GM18909 (cell line): ENCODE measurements around the gene TAF11L3.
"Not testable (repeated sequence)": the region's sequence is repeated elsewhere in the genome, so short reads cannot be mapped to it uniquely, and the experiment has no call there.

Source experiments
- ATAC-seq: cut with Tn5 transposase; IDR thresholded peaks from one replicate; pipeline ENCODE4 v1.9.1; 2021; ENCODE audit warnings: mild to moderate bottlenecking; ENCODE audit not compliant: unreplicated experiment, poor library complexity

The TAF11L3 gene

DNA sequence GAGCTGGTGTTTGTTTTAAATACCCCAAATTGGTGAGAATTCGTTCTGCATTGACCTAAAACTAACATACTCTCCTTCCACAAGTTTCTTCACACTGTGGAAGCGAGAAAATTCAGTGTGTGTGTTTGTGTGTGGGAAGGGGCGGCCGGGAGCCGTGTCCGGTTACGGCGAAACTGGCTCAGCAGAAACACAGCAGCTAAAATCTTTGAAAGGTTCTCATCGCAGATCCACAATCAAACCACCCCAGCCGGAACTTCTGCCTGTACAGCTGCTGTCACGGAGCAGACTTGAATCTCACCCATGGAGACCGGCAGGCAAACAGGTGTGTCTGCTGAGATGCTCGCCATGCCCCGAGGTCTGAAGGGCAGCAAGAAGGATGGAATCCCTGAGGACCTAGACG, at the start of gene TAF11L3:
Gene TAF11L3, plus strand, starts transcription at position 301 of the 400 bp plus-strand sequence.
- not testable (repeated sequence) for ATAC-seq

GRCh38 chr5:17470064-17470463, 48.1 kb upstream of the TAF11L3 start:
- ATAC-seq: no peak

DNA sequence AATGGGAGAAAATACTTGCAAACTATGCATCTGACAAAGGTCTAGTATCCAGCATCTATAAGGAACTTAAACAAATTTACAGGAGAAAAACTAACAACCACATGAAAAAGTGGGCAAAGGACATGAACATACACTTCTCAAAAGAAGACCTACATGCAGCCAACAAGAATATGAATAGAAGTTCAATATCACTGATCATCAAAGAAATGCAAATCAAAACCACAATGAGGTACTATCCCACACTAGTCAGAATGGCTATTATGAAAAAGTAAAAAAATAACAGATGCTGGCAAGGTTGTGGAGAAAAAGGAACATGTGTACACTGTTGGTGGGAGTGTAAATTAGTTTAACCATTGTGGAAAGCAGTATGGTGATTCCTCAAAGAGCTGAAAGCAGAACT, 43.1 kb upstream of the TAF11L3 start:
- ATAC-seq: not testable (repeated sequence)

GRCh38 chr5:17477043-17477442, 41.1 kb upstream of the TAF11L3 start:
- ATAC-seq: no peak

GRCh38 chr5:17477573-17478265, 40.4 kb upstream of the TAF11L3 start:
- no peak for ATAC-seq

DNA sequence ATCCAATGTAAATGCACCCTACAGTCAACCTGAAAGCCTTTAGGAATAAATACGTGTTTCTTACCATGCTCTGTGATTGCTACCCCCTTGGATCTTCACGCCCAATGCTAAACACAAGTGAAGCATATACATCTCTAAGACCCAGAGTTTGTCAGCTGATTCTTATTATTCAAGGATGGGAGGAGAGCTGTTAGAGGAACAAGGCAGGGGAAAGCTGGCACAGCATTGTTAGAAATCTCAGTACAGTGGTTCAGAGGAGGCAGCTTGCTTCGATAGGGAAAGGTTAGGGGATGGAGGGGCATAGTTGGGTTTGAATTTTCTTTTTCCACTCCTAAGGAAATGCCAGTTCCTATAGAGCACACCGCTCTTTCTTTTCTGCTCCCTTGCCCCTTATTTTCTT, 36.8 kb upstream of the TAF11L3 start:
- ATAC-seq: no peak

GRCh38 chr5:17482790-17483189, 35.4 kb upstream of the TAF11L3 start:
- ATAC-seq: no peak

DNA sequence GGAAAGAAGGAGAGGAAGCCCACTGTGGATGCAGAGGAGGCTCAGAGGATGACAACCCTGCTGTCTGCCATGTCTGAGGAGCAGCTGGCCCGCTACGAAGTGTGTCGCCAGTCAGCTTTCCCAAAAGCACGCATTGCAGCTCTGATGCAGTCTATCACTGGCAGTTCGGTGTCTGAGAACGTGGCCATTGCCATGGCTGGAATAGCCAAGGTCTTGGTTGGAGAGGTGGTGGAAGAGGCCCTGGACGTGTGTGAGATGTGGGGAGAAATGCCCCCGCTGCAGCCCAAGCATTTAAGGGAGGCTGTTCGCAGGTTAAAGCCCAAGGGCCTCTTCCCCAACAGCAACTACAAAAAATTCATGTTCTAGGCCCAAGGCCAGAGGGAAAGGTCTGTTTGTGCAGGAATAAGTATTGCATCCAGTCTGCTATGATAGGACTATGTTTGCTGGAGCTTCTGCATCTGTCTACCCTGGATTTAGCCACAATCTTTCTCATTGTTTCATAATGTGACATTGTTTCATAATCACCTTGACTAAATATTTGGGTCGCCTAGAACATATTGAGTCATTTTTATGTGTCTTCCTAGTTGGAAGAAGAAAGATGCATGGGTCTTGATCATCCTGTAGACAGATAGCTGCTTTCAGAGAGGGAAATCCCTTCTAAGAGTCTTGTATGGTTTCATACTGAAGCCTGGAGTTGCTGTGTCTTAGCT, 31.5 kb upstream of the TAF11L3 start:
- not testable (repeated sequence) for ATAC-seq

DNA sequence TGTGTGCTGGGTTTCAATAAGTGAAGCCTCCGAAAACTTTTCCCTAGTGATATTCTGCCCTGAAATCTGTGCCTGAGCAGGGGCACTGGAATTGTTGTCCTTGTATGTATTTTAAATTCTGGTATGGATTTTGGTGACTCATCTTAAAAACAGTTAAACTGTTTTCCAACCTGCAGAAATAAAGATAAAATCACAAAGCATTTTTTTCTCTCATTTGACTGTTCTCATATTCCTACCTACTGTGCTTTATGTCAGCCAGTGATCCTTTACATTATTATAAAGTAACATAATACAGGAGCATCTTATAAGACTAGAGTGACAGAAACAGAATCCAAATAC, 31.0 kb upstream of the TAF11L3 start:
- ATAC-seq: no peak

DNA sequence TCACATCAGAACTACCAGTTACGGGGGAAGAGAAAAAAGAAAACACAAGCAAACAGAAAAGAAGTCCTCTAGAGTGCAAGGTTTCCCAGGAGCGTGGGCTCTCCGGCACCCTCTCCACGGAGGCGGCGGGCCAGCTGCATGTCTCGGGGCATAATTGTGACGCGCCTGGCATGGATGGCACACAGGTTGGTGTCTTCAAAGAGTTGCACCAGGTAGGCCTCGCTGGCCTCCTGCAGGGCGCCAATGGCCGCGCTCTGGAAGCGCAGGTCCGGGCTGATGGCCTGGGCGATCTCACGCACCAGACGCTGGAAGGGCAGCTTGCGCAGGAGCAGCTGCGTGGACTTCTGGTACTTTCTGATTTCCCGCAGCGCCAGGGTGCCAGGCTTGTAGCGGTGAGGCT, 26.9 kb upstream of the TAF11L3 start:
- ATAC-seq: not testable (repeated sequence)

DNA sequence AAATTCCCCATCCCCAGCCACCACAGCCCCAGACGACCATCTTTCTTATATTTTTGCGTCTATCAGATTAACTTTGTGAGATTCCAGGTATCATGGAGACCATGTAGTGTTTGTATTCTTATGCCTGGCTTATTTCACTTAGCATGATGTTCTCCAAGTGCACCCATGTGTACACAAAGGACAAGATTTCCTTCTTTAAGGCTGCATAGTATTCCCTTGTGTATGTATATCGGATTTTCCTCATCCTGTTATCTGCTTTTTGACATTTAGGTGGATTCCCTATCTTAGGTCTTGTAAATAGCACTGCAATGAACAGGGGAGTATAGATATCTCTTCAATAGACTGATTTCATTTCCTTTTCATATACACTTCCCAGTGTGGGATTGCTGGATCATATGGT, 25.4 kb upstream of the TAF11L3 start:
- ATAC-seq: no peak

GRCh38 chr5:17497446-17497845, 20.7 kb upstream of the TAF11L3 start:
- no peak for ATAC-seq

- not testable (repeated sequence) for ATAC-seq
These were observed 20.2 kb upstream of the TAF11L3 start, which contains the start of gene TAF11L2 for GRCh38 chr5:17497931-17498330. Gene TAF11L2, plus strand, starts transcription at chr5:17498231.

DNA sequence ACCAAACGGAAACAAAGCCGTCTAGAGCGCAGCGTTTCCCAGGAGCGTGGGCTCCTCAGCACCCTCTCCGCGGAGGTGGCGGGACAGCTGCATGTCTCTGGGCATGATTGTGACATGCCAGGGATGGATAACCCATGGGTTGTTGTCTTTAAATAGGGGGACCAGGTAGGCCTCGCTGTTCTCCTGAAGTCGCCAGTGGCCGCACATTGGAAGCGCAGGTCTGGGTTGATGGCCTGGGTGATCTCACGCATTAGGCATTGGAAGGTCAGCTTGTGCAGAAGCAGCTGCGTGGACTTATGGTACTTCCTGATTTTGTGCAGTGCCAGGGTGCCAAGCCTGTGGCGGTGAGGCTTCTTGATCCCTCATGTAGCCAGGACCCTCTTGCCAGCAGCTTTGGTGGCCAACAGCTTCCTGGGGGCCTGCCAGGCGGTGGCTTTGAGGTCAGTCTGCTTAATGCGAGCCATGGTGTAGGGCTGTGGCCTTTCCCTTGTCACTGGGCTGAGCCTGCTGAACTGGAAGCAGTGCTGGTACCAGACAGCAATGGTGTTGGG, 6.3 kb upstream of the TAF11L3 start:
- no peak for ATAC-seq

DNA sequence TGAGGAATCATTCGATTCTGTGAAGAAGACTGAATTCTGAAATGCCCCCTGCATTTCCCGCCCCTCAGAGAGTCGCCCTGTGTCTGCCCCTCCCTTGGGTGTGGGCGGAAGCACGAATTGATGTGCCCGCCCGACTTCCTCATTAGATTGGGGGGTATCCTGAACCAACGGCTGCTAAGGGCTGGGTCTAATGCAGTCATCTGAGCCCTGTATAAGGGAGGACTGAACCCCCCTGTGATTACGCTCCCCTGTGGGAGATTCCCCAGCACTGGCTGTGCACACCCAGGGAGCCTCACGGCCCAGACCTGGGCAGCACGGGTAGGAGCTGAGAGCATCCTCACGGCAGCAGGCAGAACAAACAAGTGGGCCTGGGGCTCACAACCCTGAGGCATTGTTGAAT, 641 bp upstream of the TAF11L3 start:
- not testable (repeated sequence) for ATAC-seq

DNA sequence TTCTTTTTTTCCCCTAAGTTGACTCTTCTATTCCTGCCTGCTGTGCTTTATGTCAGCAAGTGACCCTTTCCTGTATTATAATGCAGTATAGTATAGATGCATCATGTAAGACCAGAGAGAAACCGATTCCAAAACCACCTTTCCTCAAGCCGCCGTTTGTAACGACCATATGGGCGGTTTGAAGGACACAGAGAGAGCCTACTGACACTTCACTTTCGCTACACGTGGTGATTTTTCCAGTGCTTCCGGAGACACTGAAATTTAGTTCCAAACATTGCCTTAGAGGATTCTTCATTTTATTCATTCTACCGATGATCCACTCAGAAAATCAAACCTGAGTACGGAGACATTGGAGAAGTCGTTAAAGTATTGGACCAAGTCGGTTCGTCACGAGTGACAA, 1.3 kb downstream of the TAF11L3 start:
- not testable (repeated sequence) for ATAC-seq

DNA sequence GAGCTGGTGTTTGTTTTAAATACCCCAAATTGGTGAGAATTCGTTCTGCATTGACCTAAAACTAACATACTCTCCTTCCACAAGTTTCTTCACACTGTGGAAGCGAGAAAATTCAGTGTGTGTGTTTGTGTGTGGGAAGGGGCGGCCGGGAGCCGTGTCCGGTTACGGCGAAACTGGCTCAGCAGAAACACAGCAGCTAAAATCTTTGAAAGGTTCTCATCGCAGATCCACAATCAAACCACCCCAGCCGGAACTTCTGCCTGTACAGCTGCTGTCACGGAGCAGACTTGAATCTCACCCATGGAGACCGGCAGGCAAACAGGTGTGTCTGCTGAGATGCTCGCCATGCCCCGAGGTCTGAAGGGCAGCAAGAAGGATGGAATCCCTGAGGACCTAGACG, 3.3 kb downstream of the TAF11L3 start, which contains the start of gene TAF11L4:
Gene TAF11L4, plus strand, starts transcription at position 301 of the 400 bp plus-strand sequence.
- ATAC-seq: not testable (repeated sequence)

DNA sequence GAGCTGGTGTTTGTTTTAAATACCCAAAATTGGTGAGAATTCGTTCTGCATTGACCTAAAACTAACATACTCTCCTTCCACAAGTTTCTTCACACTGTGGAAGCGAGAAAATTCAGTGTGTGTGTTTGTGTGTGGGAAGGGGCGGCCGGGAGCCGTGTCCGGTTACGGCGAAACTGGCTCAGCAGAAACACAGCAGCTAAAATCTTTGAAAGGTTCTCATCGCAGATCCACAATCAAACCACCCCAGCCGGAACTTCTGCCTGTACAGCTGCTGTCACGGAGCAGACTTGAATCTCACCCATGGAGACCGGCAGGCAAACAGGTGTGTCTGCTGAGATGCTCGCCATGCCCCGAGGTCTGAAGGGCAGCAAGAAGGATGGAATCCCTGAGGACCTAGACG, 6.8 kb downstream of the TAF11L3 start, which contains the start of gene TAF11L5:
Gene TAF11L5, plus strand, starts transcription at position 301 of the 400 bp plus-strand sequence.
- ATAC-seq: not testable (repeated sequence)

DNA sequence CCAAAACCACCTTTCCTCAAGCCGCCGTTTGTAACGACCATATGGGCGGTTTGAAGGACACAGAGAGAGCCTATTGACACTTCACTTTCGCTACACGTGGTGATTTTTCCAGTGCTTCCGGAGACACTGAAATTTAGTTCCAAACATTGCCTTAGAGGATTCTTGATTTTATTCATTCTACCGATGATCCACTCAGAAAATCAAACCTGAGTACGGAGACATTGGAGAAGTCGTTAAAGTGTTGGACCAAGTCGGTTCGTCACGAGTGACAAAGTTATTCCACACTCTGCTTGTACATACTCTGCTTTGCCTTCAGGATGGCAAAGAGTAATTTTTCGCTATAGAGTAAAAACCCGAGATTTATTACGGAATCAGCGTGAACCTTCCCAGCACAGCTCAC, 8.3 kb downstream of the TAF11L3 start:
- ATAC-seq: not testable (repeated sequence)

- not testable (repeated sequence) for ATAC-seq
These were observed 10.2 kb downstream of the TAF11L3 start, which contains the start of gene TAF11L6 for GRCh38 chr5:17528369-17528768. Gene TAF11L6, plus strand, starts transcription at chr5:17528669.
